ENCODE results near the gene ARHGAP33. TPM values are rescaled to one million over a fixed set of nuclear protein-coding genes. Genes with fewer than 3 reads are reported as not detected.

The ARHGAP33 gene
- polyA plus RNA-seq, 1 donor from 2014 or later = 20.5 TPM

DNA sequence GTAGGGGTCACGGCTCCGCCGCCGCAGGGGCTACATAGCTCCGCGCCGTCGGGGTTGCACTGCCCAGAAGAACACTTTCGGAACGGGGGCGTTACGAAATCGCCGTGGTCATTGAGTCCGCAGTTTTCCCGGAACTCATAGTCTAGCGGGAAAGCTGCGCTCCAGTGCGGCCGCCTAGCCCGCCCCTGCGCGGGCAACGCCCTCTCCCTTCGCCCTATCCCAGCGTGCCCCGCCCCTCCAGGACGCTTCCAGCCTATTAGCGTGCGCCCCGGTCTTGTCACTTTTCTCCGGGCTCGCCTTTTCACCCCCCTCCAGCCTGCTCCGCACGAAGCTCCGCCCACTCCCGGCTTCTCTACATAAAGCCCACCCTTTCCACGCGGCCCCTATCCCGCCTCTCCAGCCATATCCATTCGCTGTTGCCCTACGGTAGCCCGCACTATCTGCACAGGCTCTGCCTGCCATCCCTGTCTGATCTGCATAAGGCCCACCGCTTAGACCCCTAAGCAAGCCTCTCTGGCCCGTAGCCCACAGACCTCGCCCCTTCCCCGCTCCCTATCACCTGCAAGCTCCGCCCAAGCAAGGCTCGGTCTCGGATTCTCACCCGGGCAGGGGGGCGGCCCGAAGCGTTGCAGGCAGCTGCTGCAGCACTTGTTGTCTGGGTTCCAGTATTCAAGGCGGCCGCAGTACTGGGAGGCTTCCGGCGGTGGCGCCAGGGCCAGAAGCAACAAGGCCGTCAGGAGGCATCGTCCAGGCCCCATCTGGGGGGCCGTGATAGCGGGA lies 34.8 kb upstream of the ARHGAP33 start:
- peak overlapping the region; percentile 29 for H2AFZ ChIP-seq (ENCODE audit: low read depth, low read length)
- no peaks in the 10 kb centered on the region for H3K9me2 ChIP-seq (ENCODE audit: insufficient read depth, low read length)

DNA sequence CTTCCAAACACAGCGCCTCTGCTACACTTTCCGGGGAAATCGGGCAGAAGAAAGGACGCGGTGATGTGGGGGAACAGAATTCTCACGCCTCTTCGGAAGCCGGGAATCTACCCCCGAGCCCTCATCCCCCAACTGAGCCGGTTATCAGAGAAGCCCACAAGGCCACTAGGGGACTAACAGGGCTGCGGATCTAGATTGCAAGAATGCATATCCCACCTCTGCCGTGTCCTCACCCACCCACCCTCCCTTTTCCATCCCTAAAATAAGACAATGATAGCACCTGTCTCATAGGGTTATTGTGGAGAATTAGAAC lies 34.2 kb upstream of the ARHGAP33 start:
- no peak for TF ChIP-seq MXI1 (conservative IDR thresholded peaks at IDR 0.05; ENCODE audit: poor library complexity, severe bottlenecking)
- TF ChIP-seq, protein P1, sequence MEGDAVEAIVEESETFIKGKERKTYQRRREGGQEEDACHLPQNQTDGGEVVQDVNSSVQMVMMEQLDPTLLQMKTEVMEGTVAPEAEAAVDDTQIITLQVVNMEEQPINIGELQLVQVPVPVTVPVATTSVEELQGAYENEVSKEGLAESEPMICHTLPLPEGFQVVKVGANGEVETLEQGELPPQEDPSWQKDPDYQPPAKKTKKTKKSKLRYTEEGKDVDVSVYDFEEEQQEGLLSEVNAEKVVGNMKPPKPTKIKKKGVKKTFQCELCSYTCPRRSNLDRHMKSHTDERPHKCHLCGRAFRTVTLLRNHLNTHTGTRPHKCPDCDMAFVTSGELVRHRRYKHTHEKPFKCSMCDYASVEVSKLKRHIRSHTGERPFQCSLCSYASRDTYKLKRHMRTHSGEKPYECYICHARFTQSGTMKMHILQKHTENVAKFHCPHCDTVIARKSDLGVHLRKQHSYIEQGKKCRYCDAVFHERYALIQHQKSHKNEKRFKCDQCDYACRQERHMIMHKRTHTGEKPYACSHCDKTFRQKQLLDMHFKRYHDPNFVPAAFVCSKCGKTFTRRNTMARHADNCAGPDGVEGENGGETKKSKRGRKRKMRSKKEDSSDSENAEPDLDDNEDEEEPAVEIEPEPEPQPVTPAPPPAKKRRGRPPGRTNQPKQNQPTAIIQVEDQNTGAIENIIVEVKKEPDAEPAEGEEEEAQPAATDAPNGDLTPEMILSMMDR (IDR thresholded peaks at IDR 0.05; ENCODE audit: poor library complexity, severe bottlenecking) = peak; percentile 42
- peak; percentile 8 for TF ChIP-seq TAF1 (IDR thresholded peaks at IDR 0.05; ENCODE audit: low read depth)
- no peak for TF ChIP-seq EP300 (conservative IDR thresholded peaks at IDR 0.05; ENCODE audit: poor library complexity, severe bottlenecking)
- no peak for TF ChIP-seq POLR2AphosphoS5 (IDR thresholded peaks at IDR 0.05)
- TF ChIP-seq RAD21 (conservative IDR thresholded peaks at IDR 0.05) = no peak
- peak; percentile 31 for TF ChIP-seq SMC3 (conservative IDR thresholded peaks at IDR 0.05; ENCODE audit: poor library complexity)
- no peak for TF ChIP-seq EZH2 (IDR thresholded peaks at IDR 0.05; ENCODE audit: borderline replicate concordance, insufficient read depth, low read length, poor library complexity, severe bottlenecking)
- TF ChIP-seq, protein P2, sequence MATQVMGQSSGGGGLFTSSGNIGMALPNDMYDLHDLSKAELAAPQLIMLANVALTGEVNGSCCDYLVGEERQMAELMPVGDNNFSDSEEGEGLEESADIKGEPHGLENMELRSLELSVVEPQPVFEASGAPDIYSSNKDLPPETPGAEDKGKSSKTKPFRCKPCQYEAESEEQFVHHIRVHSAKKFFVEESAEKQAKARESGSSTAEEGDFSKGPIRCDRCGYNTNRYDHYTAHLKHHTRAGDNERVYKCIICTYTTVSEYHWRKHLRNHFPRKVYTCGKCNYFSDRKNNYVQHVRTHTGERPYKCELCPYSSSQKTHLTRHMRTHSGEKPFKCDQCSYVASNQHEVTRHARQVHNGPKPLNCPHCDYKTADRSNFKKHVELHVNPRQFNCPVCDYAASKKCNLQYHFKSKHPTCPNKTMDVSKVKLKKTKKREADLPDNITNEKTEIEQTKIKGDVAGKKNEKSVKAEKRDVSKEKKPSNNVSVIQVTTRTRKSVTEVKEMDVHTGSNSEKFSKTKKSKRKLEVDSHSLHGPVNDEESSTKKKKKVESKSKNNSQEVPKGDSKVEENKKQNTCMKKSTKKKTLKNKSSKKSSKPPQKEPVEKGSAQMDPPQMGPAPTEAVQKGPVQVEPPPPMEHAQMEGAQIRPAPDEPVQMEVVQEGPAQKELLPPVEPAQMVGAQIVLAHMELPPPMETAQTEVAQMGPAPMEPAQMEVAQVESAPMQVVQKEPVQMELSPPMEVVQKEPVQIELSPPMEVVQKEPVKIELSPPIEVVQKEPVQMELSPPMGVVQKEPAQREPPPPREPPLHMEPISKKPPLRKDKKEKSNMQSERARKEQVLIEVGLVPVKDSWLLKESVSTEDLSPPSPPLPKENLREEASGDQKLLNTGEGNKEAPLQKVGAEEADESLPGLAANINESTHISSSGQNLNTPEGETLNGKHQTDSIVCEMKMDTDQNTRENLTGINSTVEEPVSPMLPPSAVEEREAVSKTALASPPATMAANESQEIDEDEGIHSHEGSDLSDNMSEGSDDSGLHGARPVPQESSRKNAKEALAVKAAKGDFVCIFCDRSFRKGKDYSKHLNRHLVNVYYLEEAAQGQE (IDR thresholded peaks at IDR 0.05; ENCODE audit: borderline replicate concordance) = no peak
- Histone ChIP-seq H3K36me3 (ENCODE audit: insufficient read depth, low read length) (no peaks in the 10 kb centered on the region), H3K27me3 (ENCODE audit: insufficient read depth, low read depth, low read length) (no peaks in the 10 kb centered on the region), H4K20me1 (ENCODE audit: insufficient read depth) (no peaks in the 10 kb centered on the region), H3K79me2 (replicated peaks; ENCODE audit: insufficient read depth, low read length) (peaks cover 6% of the 10 kb centered on the region), H3K9me3 (ENCODE audit: low read length) (no peaks in the 10 kb centered on the region), H2AFZ (ENCODE audit: low read depth, low read length) (peak overlapping the region; percentile 29), H3F3A (ENCODE audit: insufficient read depth, low read length, poor library complexity, severe bottlenecking) (no peaks in the 10 kb centered on the region), H3K4me3 (ENCODE audit: low read length) (peak overlapping the region; percentile 69), H3K9me2 (ENCODE audit: insufficient read depth, low read length) (no peaks in the 10 kb centered on the region), H3K9ac (ENCODE audit: low read length) (peak overlapping the region; percentile 67), H3K4me2 (ENCODE audit: low read length) (peak overlapping the region; percentile 84), H3K27ac (ENCODE audit: low read length) (peak overlapping the region; percentile 72)

More for the DNA sequence above, 34.8 kb upstream of the ARHGAP33 start:
- peak overlapping the region; percentile 67 for H3K9ac ChIP-seq (ENCODE audit: low read length)
- H3K36me3 ChIP-seq (ENCODE audit: insufficient read depth, low read length) = no peaks in the 10 kb centered on the region
- H3F3A ChIP-seq (ENCODE audit: insufficient read depth, low read length, poor library complexity, severe bottlenecking) = no peaks in the 10 kb centered on the region
- H3K9me3 ChIP-seq (ENCODE audit: low read length) = no peaks in the 10 kb centered on the region
- peaks cover under 1% of the 10 kb centered on the region for H3K79me2 ChIP-seq (replicated peaks; ENCODE audit: insufficient read depth, low read length)
- no peaks in the 10 kb centered on the region for H3K27me3 ChIP-seq (ENCODE audit: insufficient read depth, low read depth, low read length)
- TF ChIP-seq, protein P2 (IDR thresholded peaks at IDR 0.05; ENCODE audit: borderline replicate concordance) = no peak
- TF ChIP-seq RAD21 (conservative IDR thresholded peaks at IDR 0.05) (peak; percentile 32), TAF1 (IDR thresholded peaks at IDR 0.05; ENCODE audit: low read depth) (peak; percentile 73), SMC3 (conservative IDR thresholded peaks at IDR 0.05; ENCODE audit: poor library complexity) (peak; percentile 53), POLR2AphosphoS5 (IDR thresholded peaks at IDR 0.05) (peak; percentile 81), MXI1 (conservative IDR thresholded peaks at IDR 0.05; ENCODE audit: poor library complexity, severe bottlenecking) (peak; percentile 82), EZH2 (IDR thresholded peaks at IDR 0.05; ENCODE audit: borderline replicate concordance, insufficient read depth, low read length, poor library complexity, severe bottlenecking) (no peak), EP300 (conservative IDR thresholded peaks at IDR 0.05; ENCODE audit: poor library complexity, severe bottlenecking) (peak; percentile 15)
- TF ChIP-seq, protein P1 (IDR thresholded peaks at IDR 0.05; ENCODE audit: poor library complexity, severe bottlenecking) = peak; percentile 72
- no peaks in the 10 kb centered on the region for H4K20me1 ChIP-seq (ENCODE audit: insufficient read depth)
- peak overlapping the region; percentile 72 for H3K27ac ChIP-seq (ENCODE audit: low read length)
- H3K4me2 ChIP-seq (ENCODE audit: low read length) = peak overlapping the region; percentile 84
- peak overlapping the region; percentile 69 for H3K4me3 ChIP-seq (ENCODE audit: low read length)
